ENCODE data around the gene SDSL.

The SDSL gene

DNA sequence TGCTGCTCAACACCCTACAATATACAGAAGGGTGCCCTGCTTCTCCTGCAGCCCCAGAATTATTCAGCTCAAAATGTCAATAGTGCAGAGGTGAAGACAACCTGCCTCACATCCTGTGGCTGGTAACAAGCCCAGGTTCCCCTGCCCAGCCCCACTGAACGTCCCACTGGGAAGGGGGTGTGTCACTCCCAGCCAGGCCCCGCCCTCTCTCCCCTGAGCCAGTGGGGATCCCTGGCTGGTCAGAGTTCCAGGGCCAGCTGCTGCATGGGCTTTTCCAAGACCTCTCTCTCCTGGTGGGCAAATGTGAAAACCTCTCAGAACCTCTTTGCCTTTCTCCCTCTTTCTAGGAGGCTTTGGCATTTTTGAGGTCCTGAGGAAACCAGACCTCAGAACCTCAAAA lies 63.1 kb downstream of the SDSL start:
- H3K27ac Mint-ChIP-seq, result no peak overlapping the region

DNA sequence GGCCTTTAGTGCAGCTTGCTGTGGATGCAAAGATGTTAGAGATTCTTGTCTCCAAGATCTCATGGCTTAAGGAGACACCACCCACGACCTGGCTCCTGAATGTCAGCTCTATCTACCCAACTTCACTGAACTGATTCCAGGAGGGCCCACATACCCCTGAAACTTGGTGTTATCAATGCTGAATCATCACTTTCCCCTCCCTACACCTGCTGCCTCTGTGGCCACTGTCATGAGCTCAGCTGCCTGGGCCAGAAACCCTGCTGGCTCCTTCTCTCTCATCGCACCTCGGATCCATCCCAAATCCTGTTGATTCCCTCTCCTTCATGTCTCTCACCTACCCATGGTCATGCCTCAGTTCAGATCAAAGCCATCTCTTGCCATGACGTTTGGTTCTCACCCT lies 64.5 kb downstream of the SDSL start:
- Mint-ChIP-seq H3K27ac (no peak overlapping the region), H3K9me3 (peaks cover 4% of the 10 kb centered on the region), H3K36me3 (no peaks in the 10 kb centered on the region), H3K4me3 (no peak overlapping the region), H3K4me1 (no peaks in the 10 kb centered on the region), H3K27me3 (peaks cover 82% of the 10 kb centered on the region)
- ATAC-seq, result no peak

More for the DNA sequence above, 63.1 kb downstream of the SDSL start:
- Mint-ChIP-seq H3K4me1 (no peaks in the 10 kb centered on the region), H3K4me3 (no peak overlapping the region), H3K9me3 (no peaks in the 10 kb centered on the region), H3K27me3 (peaks cover 92% of the 10 kb centered on the region), H3K36me3 (no peaks in the 10 kb centered on the region)
- no peak for ATAC-seq
